A673 (cell line): Measurements from ENCODE around the gene DMD. TPM values are rescaled to one million over a fixed set of nuclear protein-coding genes. Genes with fewer than 3 reads are reported as not detected.

Source experiments
- BruUV-seq: library from RNA; stranded (reverse); fragments of 400-500 nt; replicated peaks from 2 replicates; lab custom pipeline; 2021; lab: Mats Ljungman, UMichigan
- CTCF ChIA-PET: fragments of 300-600 bp; sonication (Branson Sonifier 250); formaldehyde crosslinking; loops from one replicate; lab custom pipeline; 2022; ENCODE audit warnings: antibody characterized with exemption; lab: Charles Lee
- POLR2A ChIA-PET: fragments of 300-600 bp; sonication (Branson Sonifier 250); formaldehyde crosslinking; loops from one replicate; lab custom pipeline; 2022; ENCODE audit warnings: antibody characterized with exemption; ENCODE audit not compliant: low non-redundant PET; lab: Charles Lee
- DNase-seq: peaks from one replicate; pipeline ENCODE4 v3.0.0-alpha.2; 2015; ENCODE audit warnings: low spot score
- H3K27ac ChIP-seq: fragments of 200-600 bp; sonication (generic); 2 replicates; pipeline ENCODE4 v1.5.1; 2016; ENCODE audit warnings: mixed run types, low read depth, mild to moderate bottlenecking, mixed read lengths, antibody characterized with exemption, low read length; ENCODE audit not compliant: poor library complexity, severe bottlenecking
- H3K27me3 ChIP-seq: fragments of 200-600 bp; sonication (generic); replicated peaks from 2 replicates; pipeline ENCODE4 v1.6.1; 2017; ENCODE audit warnings: mixed run types, low read depth, mild to moderate bottlenecking, mixed read lengths, antibody characterized with exemption, low read length; ENCODE audit not compliant: insufficient read depth, poor library complexity
- H3K36me3 ChIP-seq: fragments of 200-600 bp; sonication (generic); 2 replicates; pipeline ENCODE4 v1.6.1; 2016; ENCODE audit warnings: mixed run types, mild to moderate bottlenecking, mixed read lengths, antibody characterized with exemption, low read length; ENCODE audit not compliant: insufficient read depth, poor library complexity, severe bottlenecking
- H3K4me1 ChIP-seq: fragments of 200-600 bp; sonication (generic); 2 replicates; pipeline ENCODE4 v1.6.1; 2017; ENCODE audit warnings: mixed run types, mild to moderate bottlenecking, mixed read lengths, antibody characterized with exemption, low read length; ENCODE audit not compliant: insufficient read depth, poor library complexity, severe bottlenecking
- H3K4me3 ChIP-seq: fragments of 200-600 bp; sonication (generic); 2 replicates; pipeline ENCODE4 v1.5.1; 2016; ENCODE audit warnings: low read depth, mixed run types, mild to moderate bottlenecking, mixed read lengths, low read length; ENCODE audit not compliant: poor library complexity, severe bottlenecking
- H3K9me3 ChIP-seq: fragments of 200-600 bp; sonication (generic); 2 replicates; pipeline ENCODE4 v1.6.1; 2016; ENCODE audit warnings: mixed run types, low read depth, mild to moderate bottlenecking, mixed read lengths, antibody characterized with exemption, low read length; ENCODE audit not compliant: poor library complexity, severe bottlenecking
- CTCF ChIP-seq: fragments of 300-800, 200-600 bp; sonication (generic); conservative IDR thresholded peaks from 2 replicates; pipeline ENCODE4 v1.5.1; 2017; ENCODE audit warnings: low read depth, mild to moderate bottlenecking, antibody characterized with exemption, low read length, moderate library complexity, mixed read lengths
- EZH2 ChIP-seq: fragments of 200-600 bp; sonication (generic); IDR thresholded peaks from 2 replicates; pipeline ENCODE4 v1.6.1; 2017; ENCODE audit warnings: borderline replicate concordance, low read depth, mild to moderate bottlenecking, mixed read lengths, antibody characterized with exemption, low read length; ENCODE audit not compliant: poor library complexity, severe bottlenecking
- intact Hi-C: fragments of 100-400 bp; cut with micrococcal nuclease; formaldehyde crosslinking; loops from one replicate; pipeline ENCODE4 v1.10.0; 2022; ENCODE audit not compliant: unreplicated experiment
- total RNA-seq: library from RNA; stranded (reverse); gene quantifications from 2 replicates; pipeline ENCODE4 v1.2.3, GENCODE V29; 2021

The DMD gene
- total RNA-seq, 1 experiment from 2014 or later, result 5.4 TPM

- no TSS peak for BruUV-seq
- Histone ChIP-seq H3K36me3 (no peaks in the 10 kb centered on the region), H3K4me1 (no peaks in the 10 kb centered on the region), H3K27me3 (peaks cover 5% of the 10 kb centered on the region), H3K27ac (no peak overlapping the region), H3K9me3 (no peaks in the 10 kb centered on the region), H3K4me3 (no peak overlapping the region)
- TF ChIP-seq EZH2 (no peak), CTCF (no peak)
- CTCF ChIA-PET, result no interaction called here
- POLR2A ChIA-PET, result interaction anchor here (0.6 kb wide), 1 partner anchor 198 kb away, joined by 3 read pairs; no protein-coding TSS in a partner anchor
- no peak for DNase-seq
- intact Hi-C loops, result no loop called here
Measured at GRCh38 chrX:32448945-32449344, 762.4 kb downstream of the DMD start.

GRCh38 chrX:32448320-32448719 lies 763.0 kb downstream of the DMD start:
- intact Hi-C loops, result no loop called here
- POLR2A ChIA-PET, result interaction anchor here (0.6 kb wide), 1 partner anchor 198 kb away, joined by 3 read pairs; no protein-coding TSS in a partner anchor

GRCh38 chrX:32447640-32448039 lies 763.7 kb downstream of the DMD start:
- no TSS peak for BruUV-seq
- H3K27me3 ChIP-seq, result peaks cover 5% of the 10 kb centered on the region
- no peaks in the 10 kb centered on the region for H3K36me3 ChIP-seq
- H3K4me3 ChIP-seq, result no peak overlapping the region
- H3K4me1 ChIP-seq, result no peaks in the 10 kb centered on the region
- intact Hi-C loops, result no loop called here
- no peaks in the 10 kb centered on the region for H3K9me3 ChIP-seq
- no peak for DNase-seq
- CTCF ChIA-PET, result no interaction called here
- TF ChIP-seq CTCF (no peak), EZH2 (no peak)
- H3K27ac ChIP-seq, result no peak overlapping the region
- POLR2A ChIA-PET, result no interaction called here

More at GRCh38 chrX:32448320-32448719, 763.0 kb downstream of the DMD start:
- H3K4me1 ChIP-seq, result no peaks in the 10 kb centered on the region
- CTCF ChIA-PET, result no interaction called here
- no peak for DNase-seq
- TF ChIP-seq EZH2 (no peak), CTCF (no peak)
- H3K27ac ChIP-seq, result no peak overlapping the region
- H3K27me3 ChIP-seq, result peaks cover 5% of the 10 kb centered on the region
- no peak overlapping the region for H3K4me3 ChIP-seq
- no TSS peak for BruUV-seq
- no peaks in the 10 kb centered on the region for H3K9me3 ChIP-seq
- no peaks in the 10 kb centered on the region for H3K36me3 ChIP-seq
